Measurements from ENCODE around the gene GPR146. TPM values are rescaled to one million over a fixed set of nuclear protein-coding genes. Genes with fewer than 3 reads are reported as not detected.
A peak's percentile ranks its signal among the peaks of the same experiment; 100 is the strongest.
"Not testable (repeated sequence)": the region's sequence is repeated elsewhere in the genome, so short reads cannot be mapped to it uniquely, and the experiment has no call there.

Gene GPR146
- total and polyA plus RNA-seq, 8 donors: 2.0 to 14.6 (median 7.9) TPM

DNA sequence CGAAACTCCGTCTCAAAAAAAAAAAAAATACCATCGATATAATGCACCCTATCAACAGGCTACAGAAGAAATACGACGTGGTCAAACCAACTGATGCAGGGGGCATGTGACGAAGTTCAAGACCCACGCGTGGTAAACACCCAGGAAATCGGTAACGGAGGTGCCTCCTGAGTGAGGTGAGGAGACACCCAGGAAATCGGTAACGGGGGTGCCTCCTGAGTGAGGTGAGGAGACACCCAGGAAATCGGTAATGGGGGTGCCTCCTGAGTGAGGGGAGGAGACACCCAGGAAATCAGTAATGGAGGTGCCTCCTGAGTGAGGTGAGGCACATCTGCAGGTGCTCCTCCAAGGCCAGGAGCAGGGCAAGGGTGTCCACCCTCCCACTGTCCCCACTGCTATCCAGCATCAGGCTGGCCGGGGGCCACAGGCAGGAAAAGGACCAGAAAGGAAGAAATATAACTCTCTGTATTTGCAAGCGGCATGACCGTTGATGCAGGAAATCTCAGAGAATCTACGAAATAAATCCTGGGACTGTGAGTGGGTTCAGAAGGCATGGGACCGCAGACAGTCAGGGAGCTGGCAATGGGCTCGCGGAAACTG lies 10.7 kb upstream of the GPR146 start:
- H3K4me1 ChIP-seq: peaks cover 10 to 15% (median 12%) of the 10 kb centered on the region in 4 donors
- no peaks in the 10 kb centered on the region for H3K9me3 ChIP-seq
- no peak for DNase-seq
- TF ChIP-seq POLR2A (IDR thresholded peaks at IDR 0.05): no peak
- TF ChIP-seq CTCF (IDR thresholded peaks at IDR 0.05): no peak
- TF ChIP-seq EP300 (IDR thresholded peaks at IDR 0.05): no peak
- no peak for TF ChIP-seq POLR2AphosphoS5 (IDR thresholded peaks at IDR 0.05)
- 87 to 92% (median 90%) methylated on average over 20 of the region's 20 CpGs for WGBS, 5 donors
- no peaks in the 10 kb centered on the region for H3K27me3 ChIP-seq
- H3K4me3 ChIP-seq: no peak overlapping the region
- no peaks in the 10 kb centered on the region for H3K36me3 ChIP-seq
- intact Hi-C loops (cut with DNase I; ENCODE audit: low total_unique reads): no loop called here
- H3K27ac ChIP-seq: no peak overlapping the region

DNA sequence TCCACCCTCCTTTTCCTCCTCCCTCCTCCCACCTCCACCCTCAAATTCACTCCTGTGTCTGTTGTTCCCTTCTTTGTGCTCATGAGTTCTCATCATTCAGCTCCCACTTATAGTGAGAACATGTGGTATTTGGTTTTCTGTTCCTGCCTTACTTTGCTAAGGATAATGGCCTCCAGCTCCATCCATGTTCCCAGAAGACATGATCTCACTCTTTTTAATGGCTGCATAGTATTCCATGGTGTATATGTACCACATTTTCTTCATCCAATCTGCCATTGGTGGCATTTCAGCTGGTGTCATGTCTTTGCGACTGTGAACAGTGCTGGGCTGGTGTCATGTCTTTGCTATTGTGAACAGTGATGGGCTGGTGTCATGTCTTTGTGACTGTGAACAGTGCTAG lies 9.6 kb upstream of the GPR146 start:
- intact Hi-C loops (cut with DNase I; ENCODE audit: low total_unique reads); H3K27me3 ChIP-seq: not testable (repeated sequence)
- 79 to 99% (median 97%) methylated on average over 1 of the region's 1 CpG for WGBS, 5 donors

DNA sequence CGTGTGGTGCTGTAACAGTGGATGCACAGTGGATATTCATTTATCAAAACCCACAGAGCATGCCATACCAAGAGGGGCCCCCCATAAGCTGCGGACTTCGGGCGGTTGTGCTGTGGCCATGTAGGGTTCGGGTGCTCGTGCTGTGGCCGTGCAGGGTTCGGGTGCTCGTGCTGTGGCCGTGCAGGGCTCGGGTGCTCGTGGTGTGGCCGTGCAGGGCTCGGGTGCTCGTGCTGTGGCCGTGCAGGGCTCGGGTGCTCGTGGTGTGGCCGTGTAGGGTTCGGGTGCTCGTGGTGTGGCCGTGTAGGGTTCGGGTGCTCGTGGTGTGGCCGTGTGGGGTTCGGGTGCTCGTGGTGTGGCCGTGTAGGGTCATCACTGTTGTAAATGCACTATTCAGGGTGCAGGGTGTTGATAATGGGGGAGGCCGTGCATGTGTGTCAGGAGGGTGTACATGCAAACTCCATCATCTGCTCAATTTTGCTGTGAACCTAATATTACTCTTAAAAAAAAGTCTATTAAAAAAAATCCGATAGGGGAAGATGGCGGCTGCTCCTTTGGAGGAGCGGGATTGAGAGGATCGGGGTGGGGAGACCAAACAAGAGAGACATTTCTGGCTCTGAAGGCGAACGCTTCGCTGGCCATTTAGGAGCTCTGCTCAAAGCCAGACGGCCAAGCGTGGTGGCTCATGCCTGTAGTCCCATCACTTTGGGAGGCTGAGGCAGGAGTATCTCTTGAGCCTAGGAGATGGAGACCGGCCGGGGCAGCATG lies 8.0 kb upstream of the GPR146 start:
- intact Hi-C loops (cut with DNase I; ENCODE audit: low total_unique reads); H3K9me3 ChIP-seq; H3K36me3 ChIP-seq; DNase-seq; H3K27me3 ChIP-seq; H3K4me3 ChIP-seq; H3K27ac ChIP-seq: not testable (repeated sequence)
- WGBS, 5 donors: 94 to 98% (median 97%) methylated on average over 30 to 40 of the region's 40 CpGs
- peaks cover 7 to 13% (median 10%) of the 10 kb centered on the region in 4 donors for H3K4me1 ChIP-seq

More for the DNA sequence above, 9.6 kb upstream of the GPR146 start:
- not testable (repeated sequence) for H3K4me3 ChIP-seq, H3K27ac ChIP-seq, H3K36me3 ChIP-seq, DNase-seq, H3K4me1 ChIP-seq, H3K9me3 ChIP-seq

DNA sequence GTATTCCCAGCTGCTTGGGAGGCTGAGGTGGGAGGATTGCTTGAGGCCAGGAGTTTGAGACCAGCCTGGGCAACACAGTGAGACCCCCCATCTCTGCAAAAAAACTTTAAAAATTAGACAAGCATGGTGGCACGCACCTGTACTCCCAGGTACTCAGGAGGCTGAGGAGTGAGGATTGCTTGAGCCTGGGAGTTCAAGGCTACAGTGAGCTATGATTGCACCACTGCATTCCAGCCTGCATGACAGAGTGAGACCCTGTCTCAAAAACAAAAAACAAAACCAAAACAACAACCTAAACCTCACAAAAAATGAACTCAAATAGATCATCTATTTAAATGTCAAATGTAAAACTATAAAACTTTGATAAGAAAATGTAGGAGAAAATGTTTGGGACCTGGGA lies 4.1 kb upstream of the GPR146 start:
- H3K9me3 ChIP-seq; intact Hi-C loops (cut with DNase I; ENCODE audit: low total_unique reads); DNase-seq; H3K27me3 ChIP-seq; H3K36me3 ChIP-seq; H3K4me3 ChIP-seq: not testable (repeated sequence)
- peaks cover 40 to 49% (median 44%) of the 10 kb centered on the region in 4 donors for H3K4me1 ChIP-seq
- H3K27ac ChIP-seq: peak overlapping the region in 2 of 5 donors; percentile 34 to 93
- 85 to 88% (median 86%) methylated on average over 1 of the region's 1 CpG for WGBS, 5 donors

GRCh38 chr7:1040790-1041189 lies 3.6 kb upstream of the GPR146 start:
- WGBS, 5 donors: 48 to 68% (median 59%) methylated on average over 15 to 16 of the region's 16 CpGs
- H3K9me3 ChIP-seq: no peaks in the 10 kb centered on the region
- peak overlapping the region in 2 of 5 donors; percentile 34 to 93 for H3K27ac ChIP-seq
- H3K36me3 ChIP-seq: no peaks in the 10 kb centered on the region
- H3K4me1 ChIP-seq: peaks cover 45 to 55% (median 50%) of the 10 kb centered on the region in 4 donors
- DNase-seq: peak in 1 of 2 donors; percentile 82
- intact Hi-C loops (cut with DNase I; ENCODE audit: low total_unique reads): no loop called here
- no peaks in the 10 kb centered on the region for H3K27me3 ChIP-seq
- TF ChIP-seq EP300 (IDR thresholded peaks at IDR 0.05): no peak
- TF ChIP-seq POLR2AphosphoS5 (IDR thresholded peaks at IDR 0.05): peak in 1 of 3 donors; percentile 9
- H3K4me3 ChIP-seq: no peak overlapping the region

DNA sequence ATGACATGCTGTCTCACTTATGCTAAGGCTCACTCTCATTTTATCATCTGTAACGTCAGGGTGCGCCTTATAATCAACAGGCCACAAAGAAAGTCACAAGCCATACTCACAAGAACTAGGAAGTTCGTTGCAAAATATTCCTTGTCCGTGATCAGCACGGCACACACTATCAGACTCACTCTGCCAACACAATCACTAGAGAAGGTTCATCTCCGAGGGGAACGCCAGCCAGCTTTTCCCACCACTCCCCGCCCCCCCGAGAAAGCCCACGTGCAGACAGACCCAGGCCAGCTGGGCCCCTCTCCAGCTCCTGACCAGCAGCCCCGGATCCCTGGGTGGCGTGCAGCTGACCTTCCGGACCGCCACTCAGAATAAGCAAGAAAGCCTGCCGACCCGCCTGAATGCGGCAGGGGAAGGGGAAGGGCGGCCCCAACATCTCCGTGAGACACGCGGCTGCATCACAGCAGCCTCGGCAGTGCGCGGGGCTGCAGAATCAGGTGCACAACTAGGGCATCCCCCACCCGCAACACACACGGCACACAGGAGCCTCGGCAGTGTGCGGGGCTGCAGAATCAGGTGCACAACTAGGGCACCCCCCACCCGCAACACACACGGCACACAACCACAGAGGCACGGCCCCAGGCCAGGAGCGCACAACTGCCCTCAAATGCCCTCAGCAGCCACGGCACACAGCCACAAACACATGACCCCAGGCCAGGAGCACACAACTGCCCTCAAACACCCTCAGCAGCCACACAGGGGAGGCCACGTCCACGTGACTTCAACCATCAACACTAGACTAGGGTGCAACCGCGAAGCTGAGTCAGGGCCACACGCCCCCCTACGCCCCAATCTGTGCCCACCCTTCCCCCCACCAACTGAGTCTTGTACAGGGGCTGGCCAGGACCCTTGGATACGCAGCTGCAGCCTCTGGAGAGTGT lies 2.5 kb upstream of the GPR146 start:
- TF ChIP-seq CTCF (IDR thresholded peaks at IDR 0.05) (no peak), POLR2AphosphoS5 (IDR thresholded peaks at IDR 0.05) (no peak), EP300 (IDR thresholded peaks at IDR 0.05) (no peak), POLR2A (IDR thresholded peaks at IDR 0.05) (no peak)
- WGBS, 5 donors: 31 to 59% (median 40%) methylated on average over 13 to 40 of the region's 40 CpGs
- Histone ChIP-seq H3K27ac (peak overlapping the region; percentile 85 to 93 (median 89)), H3K9me3 (no peaks in the 10 kb centered on the region), H3K36me3 (no peaks in the 10 kb centered on the region), H3K27me3 (no peaks in the 10 kb centered on the region), H3K4me1 (peaks cover 54 to 65% (median 60%) of the 10 kb centered on the region in 4 donors), H3K4me3 (no peak overlapping the region)
- no peak for DNase-seq
- intact Hi-C loops (cut with DNase I; ENCODE audit: low total_unique reads): no loop called here

Measured in stomach (tissue), 9 donors.